ENCODE measurements around the gene HMGN5.

The HMGN5 gene

DNA sequence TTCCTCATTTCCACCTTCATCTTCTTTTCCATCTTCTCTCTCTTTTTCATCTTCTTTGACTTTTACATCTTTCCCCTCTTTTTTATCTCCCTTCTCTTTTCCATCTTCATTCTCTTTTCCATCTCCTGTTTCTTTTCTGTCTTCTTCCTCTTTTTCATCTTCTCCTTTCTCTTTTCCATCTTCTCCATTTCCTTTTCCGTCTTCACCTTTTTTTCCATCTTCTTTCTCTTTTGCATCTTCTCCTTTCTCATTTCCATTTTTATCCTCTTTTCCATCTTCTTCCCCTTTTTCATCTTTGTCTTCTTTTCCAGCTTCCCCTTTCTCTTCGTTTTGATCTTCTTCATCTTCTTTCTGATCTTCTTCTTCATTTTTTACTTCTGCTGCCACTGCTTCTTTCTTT, 87.0 kb downstream of the HMGN5 start:
- DNase-seq, result no peak

DNA sequence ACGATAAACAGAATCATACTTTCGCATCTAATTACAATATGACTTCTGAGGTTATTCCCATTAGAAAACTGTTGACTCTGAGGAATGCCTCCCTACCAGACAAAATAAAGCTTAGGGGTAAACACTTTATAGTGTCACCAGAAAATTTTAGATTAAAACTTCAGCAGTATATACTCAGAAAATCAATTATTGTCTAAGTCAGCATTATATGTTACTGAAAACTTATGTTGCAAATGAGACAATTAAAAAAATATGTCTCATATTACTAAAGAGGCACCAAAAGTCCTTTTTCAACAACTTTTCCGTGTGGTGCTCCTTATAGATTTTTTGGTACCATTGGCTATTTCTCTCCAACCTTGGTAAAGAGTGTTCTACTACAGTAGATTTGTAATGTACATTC, 91.4 kb downstream of the HMGN5 start:
- DNase-seq, result no peak

DNA sequence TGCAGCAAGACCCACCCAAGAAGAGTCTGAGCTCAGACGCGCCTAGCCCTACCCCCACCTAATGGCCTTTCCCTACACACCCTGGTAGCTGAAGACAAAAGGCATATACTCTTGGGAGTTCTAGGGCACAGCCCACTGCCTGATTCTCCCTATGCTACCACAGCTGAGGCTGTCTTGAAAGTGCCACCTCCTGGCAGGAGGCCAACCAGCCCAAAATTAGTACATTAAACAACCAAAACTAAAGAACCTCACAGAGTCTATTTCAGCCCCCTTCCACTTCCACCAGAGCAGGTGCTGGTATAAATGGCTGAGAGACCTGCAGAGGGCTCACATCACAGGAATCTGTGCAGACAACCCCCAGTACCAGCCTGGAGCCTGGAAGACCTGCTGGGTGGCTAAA, 119.1 kb downstream of the HMGN5 start:
- DNase-seq, result no peak

Data from DMS153 (cell line).